CD4-positive, CD25-positive, alpha-beta regulatory T cell (primary cell): ENCODE measurements around the gene MAGOH. TPM values are rescaled to one million over a fixed set of nuclear protein-coding genes. Genes with fewer than 3 reads are reported as not detected.

Source experiments
- ATAC-seq, 2 donors: fragments of 150-1000 bp; cut with Tn5 transposase; one replicate each; pipeline ENCODE4 v1.10.0; 2021; ENCODE audit warnings: low read depth in 2 of 2, moderate number of reproducible peaks in 2 of 2, moderate library complexity in 1 of 2
- DNase-seq, 3 donors: peaks; one replicate each; pipeline versions ENCODE4 v3.0.0 to v3.0.0-alpha.2; 2012 to 2022; ENCODE audit warnings: mixed read lengths in 1 of 3
- H3K27ac ChIP-seq: one replicate; pipeline ENCODE4 v1.7.0; 2013; ENCODE audit warnings: mild to moderate bottlenecking, low read length; ENCODE audit not compliant: insufficient read depth, poor library complexity, severe bottlenecking
- H3K27me3 ChIP-seq: one replicate; pipeline ENCODE4 v1.7.0; 2013; ENCODE audit warnings: low read length; ENCODE audit not compliant: control insufficient read depth, insufficient read depth
- H3K36me3 ChIP-seq: one replicate; pipeline ENCODE4 v1.7.0; 2013; ENCODE audit warnings: mild to moderate bottlenecking, low read length, moderate library complexity; ENCODE audit not compliant: control insufficient read depth, insufficient read depth
- H3K4me1 ChIP-seq: 2 replicates; pipeline ENCODE4 v1.7.0; 2013; ENCODE audit warnings: mild to moderate bottlenecking, low read length; ENCODE audit not compliant: insufficient read depth, control insufficient read depth, poor library complexity, severe bottlenecking
- H3K4me3 ChIP-seq: one replicate; pipeline ENCODE4 v1.7.0; 2013; ENCODE audit warnings: low read depth, mild to moderate bottlenecking, low read length, moderate library complexity
- H3K9me3 ChIP-seq, 2 experiments: 1 replicate in 1 of 2; 2 replicates in 1 of 2; pipeline ENCODE4 v1.7.0; 2013; ENCODE audit warnings: low read length in 2 of 2, mild to moderate bottlenecking in 1 of 2, moderate library complexity in 1 of 2; ENCODE audit not compliant: control insufficient read depth in 2 of 2
- H3K27ac Mint-ChIP-seq, 3 donors: one replicate each; pipeline ENCODE4 v1.8.0; 2020 to 2022; ENCODE audit warnings: mild to moderate bottlenecking in 3 of 3, mixed read lengths in 3 of 3, moderate library complexity in 2 of 3
- H3K27me3 Mint-ChIP-seq: one replicate; pipeline ENCODE4 v1.8.0; 2022; ENCODE audit warnings: mild to moderate bottlenecking, mixed read lengths
- H3K36me3 Mint-ChIP-seq: one replicate; pipeline ENCODE4 v1.8.0; 2020; ENCODE audit warnings: mixed read lengths
- H3K4me1 Mint-ChIP-seq, 4 donors: one replicate each; pipeline ENCODE4 v1.8.0; 2020 to 2022; ENCODE audit warnings: mixed read lengths in 4 of 4, mild to moderate bottlenecking in 1 of 4
- H3K4me3 Mint-ChIP-seq, 4 donors: one replicate each; pipeline ENCODE4 v1.8.0; 2020 to 2022; ENCODE audit warnings: mild to moderate bottlenecking in 4 of 4, mixed read lengths in 4 of 4, moderate library complexity in 3 of 4
- H3K9me3 Mint-ChIP-seq, 7 donors: one replicate each; pipeline ENCODE4 v1.8.0; 2020 to 2022; ENCODE audit warnings: mixed read lengths in 7 of 7, mild to moderate bottlenecking in 3 of 7, moderate library complexity in 2 of 7
- polyA plus RNA-seq, 4 donors: library from polyadenylated mRNA; unstranded; fragments of 300-500 nt; fragmentation: Illumina TruSeq; gene quantifications; one replicate each; pipeline ENCODE4 v1.2.3, GENCODE V29; 2021
- total RNA-seq: library from RNA; stranded (reverse); gene quantifications from one replicate; pipeline ENCODE4 v1.2.3, GENCODE V29; 2022

The MAGOH gene
- total and polyA plus RNA-seq, 5 donors from 2014 or later: 58.1 to 102 (median 92.5) TPM

DNA sequence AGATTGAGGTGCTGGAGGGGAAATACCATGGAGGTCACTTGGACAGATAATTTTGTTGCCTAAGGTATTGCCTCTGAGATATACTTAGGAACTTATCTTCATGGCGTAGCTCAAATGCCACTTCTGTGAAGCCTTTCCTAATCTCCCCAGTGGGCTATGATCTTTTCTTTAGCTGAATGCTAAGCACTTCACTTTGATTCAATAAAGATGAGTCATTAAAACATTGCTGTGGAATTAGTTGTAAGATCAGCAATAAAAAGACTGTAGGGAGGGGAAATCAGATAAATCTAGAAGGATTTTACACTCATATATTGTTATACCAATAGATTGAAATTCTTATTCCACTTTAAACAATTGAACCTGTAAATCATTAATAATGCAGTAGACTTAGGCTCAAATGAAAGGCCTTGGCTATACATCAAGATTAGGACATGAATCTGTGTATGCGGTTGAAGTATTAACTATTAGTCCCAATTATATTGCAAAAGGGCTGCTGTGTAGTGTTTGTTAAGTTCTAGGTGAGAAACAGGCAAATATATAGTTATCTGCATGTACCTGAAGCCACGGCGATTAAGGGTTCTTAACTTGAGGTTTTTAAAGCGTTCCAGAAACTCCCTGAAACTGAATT is 19.2 kb upstream of the MAGOH start:
- H3K36me3 ChIP-seq: peaks cover 43% of the 10 kb centered on the region
- Mint-ChIP-seq H3K27ac (no peak overlapping the region), H3K4me1 (no peaks in the 10 kb centered on the region), H3K36me3 (peaks cover 7% of the 10 kb centered on the region), H3K27me3 (no peaks in the 10 kb centered on the region), H3K9me3 (no peaks in the 10 kb centered on the region), H3K4me3 (no peak overlapping the region)
- no peak overlapping the region for H3K27ac ChIP-seq
- no peak for DNase-seq
- H3K4me1 ChIP-seq: no peaks in the 10 kb centered on the region
- ATAC-seq: no peak
- H3K27me3 ChIP-seq: no peaks in the 10 kb centered on the region
- no peak overlapping the region for H3K4me3 ChIP-seq
- H3K9me3 ChIP-seq: no peaks in the 10 kb centered on the region

GRCh38 chr1:53256511-53257453 is 18.5 kb upstream of the MAGOH start:
- no peaks in the 10 kb centered on the region for H3K4me1 ChIP-seq
- Mint-ChIP-seq H3K36me3 (peaks cover 7% of the 10 kb centered on the region), H3K27me3 (no peaks in the 10 kb centered on the region), H3K27ac (peak overlapping the region in 1 of 3 donors; percentile 28), H3K4me1 (no peaks in the 10 kb centered on the region), H3K4me3 (no peak overlapping the region), H3K9me3 (no peaks in the 10 kb centered on the region)
- no peaks in the 10 kb centered on the region for H3K9me3 ChIP-seq
- no peak overlapping the region for H3K27ac ChIP-seq
- DNase-seq: no peak
- H3K36me3 ChIP-seq: peaks cover 36% of the 10 kb centered on the region
- no peak for ATAC-seq
- no peak overlapping the region for H3K4me3 ChIP-seq
- no peaks in the 10 kb centered on the region for H3K27me3 ChIP-seq

DNA sequence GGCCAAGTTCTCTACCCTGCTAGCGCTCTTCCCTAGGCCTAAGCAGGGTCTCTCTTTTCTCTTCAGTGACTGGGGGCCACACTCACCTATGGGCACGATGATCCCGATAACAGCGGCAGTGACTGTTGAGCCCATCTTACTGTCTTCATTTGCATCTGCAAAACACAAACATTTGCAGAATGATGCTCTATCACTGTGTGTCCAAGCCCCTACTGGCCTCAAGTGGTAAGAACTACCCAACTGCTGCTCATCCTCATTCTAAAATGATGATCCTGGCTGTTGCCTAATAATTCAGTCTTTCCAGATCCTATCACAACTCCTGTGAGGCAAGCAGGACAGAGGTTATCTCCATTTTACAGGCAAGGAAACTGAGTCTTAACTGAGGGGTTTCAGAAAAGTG is 16.7 kb upstream of the MAGOH start:
- DNase-seq (no peak), ATAC-seq (no peak)
- Histone ChIP-seq H3K9me3 (no peaks in the 10 kb centered on the region), H3K4me3 (no peak overlapping the region), H3K4me1 (no peaks in the 10 kb centered on the region), H3K36me3 (peaks cover 26% of the 10 kb centered on the region), H3K27me3 (no peaks in the 10 kb centered on the region), H3K27ac (no peak overlapping the region)
- no peaks in the 10 kb centered on the region for H3K9me3 Mint-ChIP-seq
- H3K27ac Mint-ChIP-seq: no peak overlapping the region
- H3K27me3 Mint-ChIP-seq: no peaks in the 10 kb centered on the region
- H3K4me3 Mint-ChIP-seq: no peak overlapping the region
- no peaks in the 10 kb centered on the region for H3K4me1 Mint-ChIP-seq
- H3K36me3 Mint-ChIP-seq: peaks cover 14% of the 10 kb centered on the region

GRCh38 chr1:53254011-53254640 is 15.8 kb upstream of the MAGOH start:
- peaks cover 23% of the 10 kb centered on the region for H3K36me3 ChIP-seq
- peaks cover 19% of the 10 kb centered on the region for H3K36me3 Mint-ChIP-seq
- ATAC-seq: no peak

GRCh38 chr1:53250325-53250724 is 12.0 kb upstream of the MAGOH start:
- Histone ChIP-seq H3K27ac (no peak overlapping the region), H3K27me3 (no peaks in the 10 kb centered on the region), H3K9me3 (no peaks in the 10 kb centered on the region), H3K36me3 (peaks cover 19% of the 10 kb centered on the region), H3K4me3 (no peak overlapping the region), H3K4me1 (no peaks in the 10 kb centered on the region)
- no peak for DNase-seq
- Mint-ChIP-seq H3K36me3 (peaks cover 22% of the 10 kb centered on the region), H3K27ac (no peak overlapping the region), H3K4me1 (no peaks in the 10 kb centered on the region), H3K4me3 (no peak overlapping the region), H3K27me3 (no peaks in the 10 kb centered on the region), H3K9me3 (no peaks in the 10 kb centered on the region)
- ATAC-seq: no peak

More at GRCh38 chr1:53254011-53254640, 15.8 kb upstream of the MAGOH start:
- H3K4me3 Mint-ChIP-seq: no peak overlapping the region
- Histone ChIP-seq H3K9me3 (no peaks in the 10 kb centered on the region), H3K4me1 (no peaks in the 10 kb centered on the region), H3K4me3 (no peak overlapping the region), H3K27me3 (no peaks in the 10 kb centered on the region), H3K27ac (no peak overlapping the region)
- H3K27ac Mint-ChIP-seq: no peak overlapping the region
- no peaks in the 10 kb centered on the region for H3K27me3 Mint-ChIP-seq
- no peak for DNase-seq
- H3K9me3 Mint-ChIP-seq: no peaks in the 10 kb centered on the region
- H3K4me1 Mint-ChIP-seq: no peaks in the 10 kb centered on the region

DNA sequence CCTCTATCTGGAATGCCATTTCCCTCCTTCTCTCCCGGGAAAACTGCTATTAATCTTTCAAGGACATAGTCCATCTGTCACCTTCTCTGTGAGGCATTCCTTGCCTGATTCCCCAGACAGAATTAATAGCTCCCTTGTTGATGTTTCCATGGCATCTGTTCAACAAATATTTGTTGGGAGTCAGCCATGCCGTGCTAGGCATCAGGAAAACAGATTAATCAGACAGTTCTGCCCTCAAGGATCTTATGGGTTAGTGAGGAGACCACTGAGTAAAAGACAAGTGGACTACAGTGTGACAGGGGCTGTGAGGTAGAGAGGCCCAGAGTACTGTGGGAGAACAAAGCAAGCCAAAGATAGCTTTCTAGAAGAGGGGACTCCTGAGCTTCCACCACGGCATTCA is 11.4 kb upstream of the MAGOH start:
- H3K36me3 Mint-ChIP-seq: peaks cover 22% of the 10 kb centered on the region
- H3K27ac Mint-ChIP-seq: no peak overlapping the region
- no peaks in the 10 kb centered on the region for H3K9me3 ChIP-seq
- H3K27me3 ChIP-seq: no peaks in the 10 kb centered on the region
- H3K9me3 Mint-ChIP-seq: no peaks in the 10 kb centered on the region
- peaks cover 13% of the 10 kb centered on the region for H3K36me3 ChIP-seq
- H3K4me1 Mint-ChIP-seq: no peaks in the 10 kb centered on the region
- DNase-seq: no peak
- H3K4me1 ChIP-seq: no peaks in the 10 kb centered on the region
- no peak overlapping the region for H3K4me3 Mint-ChIP-seq
- no peak overlapping the region for H3K27ac ChIP-seq
- H3K4me3 ChIP-seq: no peak overlapping the region
- ATAC-seq: no peak
- no peaks in the 10 kb centered on the region for H3K27me3 Mint-ChIP-seq

DNA sequence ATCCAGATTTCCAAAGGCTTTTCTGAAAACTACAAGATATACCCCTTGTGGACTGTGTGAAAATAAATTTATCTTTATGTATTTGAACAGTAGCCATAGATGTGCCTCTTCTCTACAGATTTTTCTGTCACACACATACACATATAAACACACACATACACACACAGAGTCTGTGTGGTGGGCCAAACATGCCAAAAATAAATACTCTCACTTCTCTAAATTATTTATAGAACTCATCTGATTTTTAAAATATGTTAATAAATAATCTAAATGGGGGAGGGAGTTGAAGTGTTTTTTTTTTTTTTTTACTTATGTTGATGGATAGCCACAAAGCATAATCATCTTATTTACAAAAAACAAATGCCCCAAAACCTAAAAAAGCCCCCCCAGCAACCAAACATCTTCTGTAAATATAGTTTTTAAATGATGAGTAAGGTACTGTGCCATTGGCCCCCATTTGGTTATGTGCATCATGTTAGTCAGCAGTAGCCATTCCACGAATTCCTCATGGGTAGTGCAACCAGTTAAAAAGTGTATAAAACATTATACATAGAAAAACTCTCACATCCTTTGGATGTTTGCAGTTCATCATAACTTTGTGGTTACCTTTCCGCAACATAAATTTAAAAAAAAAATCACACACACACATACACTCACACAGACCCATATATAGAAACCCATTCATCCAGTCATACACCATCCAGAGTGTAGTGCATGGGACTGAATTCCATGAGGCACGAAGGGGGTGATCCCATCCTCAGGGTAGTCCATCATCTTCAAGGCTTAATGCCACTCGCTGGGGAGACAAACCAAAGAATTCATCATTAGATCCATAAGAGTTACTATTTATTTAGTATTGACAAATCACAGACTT is 8.2 kb upstream of the MAGOH start:
- ATAC-seq (no peak), DNase-seq (no peak)
- Histone ChIP-seq H3K27ac (no peak overlapping the region), H3K27me3 (no peaks in the 10 kb centered on the region), H3K4me1 (no peaks in the 10 kb centered on the region), H3K36me3 (peaks cover 9% of the 10 kb centered on the region), H3K9me3 (no peaks in the 10 kb centered on the region), H3K4me3 (no peak overlapping the region)
- H3K4me1 Mint-ChIP-seq: no peaks in the 10 kb centered on the region
- H3K36me3 Mint-ChIP-seq: peaks cover 22% of the 10 kb centered on the region
- H3K9me3 Mint-ChIP-seq: no peaks in the 10 kb centered on the region
- H3K27me3 Mint-ChIP-seq: no peaks in the 10 kb centered on the region
- H3K4me3 Mint-ChIP-seq: no peak overlapping the region
- H3K27ac Mint-ChIP-seq: no peak overlapping the region
